ENCODE results near the gene FOXD1. TPM values are rescaled to one million over a fixed set of nuclear protein-coding genes. Genes with fewer than 3 reads are reported as not detected.
A peak's percentile ranks its signal among the peaks of the same experiment; 100 is the strongest.
"Not testable (repeated sequence)": the region's sequence is repeated elsewhere in the genome, so short reads cannot be mapped to it uniquely, and the experiment has no call there.

Gene FOXD1
- total RNA-seq, 2 donors from 2014 or later: 10.2 to 15.8 TPM

DNA sequence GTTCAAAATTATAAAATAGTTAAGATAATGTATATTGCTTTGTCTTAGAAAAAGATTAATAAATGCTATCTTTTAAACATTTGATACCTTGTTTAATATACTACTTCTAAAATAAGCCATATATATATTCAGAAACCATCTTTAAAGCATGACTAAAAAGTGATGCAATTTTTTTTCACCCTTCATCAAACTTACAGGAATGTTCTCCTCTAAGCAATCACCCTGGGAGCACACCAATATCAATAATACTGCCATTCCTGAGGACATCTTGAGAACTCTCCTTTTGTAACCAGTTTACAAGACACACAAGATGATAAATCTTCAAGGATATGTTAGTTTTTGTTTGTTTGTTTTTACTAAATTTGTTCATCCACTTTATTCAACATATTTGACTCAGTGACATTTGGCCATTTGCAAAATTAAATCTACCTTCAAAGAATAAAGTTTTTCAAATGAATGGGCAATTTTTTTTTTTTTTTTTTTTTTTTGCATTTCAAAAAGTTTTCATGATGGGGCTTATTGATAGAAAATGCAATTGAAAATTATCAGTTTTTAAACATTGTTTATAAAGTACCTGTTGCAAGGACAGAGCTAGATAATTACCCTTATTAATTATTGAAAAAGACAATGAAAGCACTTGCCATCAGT, 17.2 kb downstream of the FOXD1 start:
- no peak for DNase-seq (ENCODE audit: low spot score)
- intact Hi-C loops (cut with DNase I): no loop called here

- intact Hi-C loops (cut with DNase I): no loop called here
- DNase-seq (ENCODE audit: low spot score): no peak
These were observed 22.5 kb downstream of the FOXD1 start for GRCh38 chr5:73426034-73426433.

DNA sequence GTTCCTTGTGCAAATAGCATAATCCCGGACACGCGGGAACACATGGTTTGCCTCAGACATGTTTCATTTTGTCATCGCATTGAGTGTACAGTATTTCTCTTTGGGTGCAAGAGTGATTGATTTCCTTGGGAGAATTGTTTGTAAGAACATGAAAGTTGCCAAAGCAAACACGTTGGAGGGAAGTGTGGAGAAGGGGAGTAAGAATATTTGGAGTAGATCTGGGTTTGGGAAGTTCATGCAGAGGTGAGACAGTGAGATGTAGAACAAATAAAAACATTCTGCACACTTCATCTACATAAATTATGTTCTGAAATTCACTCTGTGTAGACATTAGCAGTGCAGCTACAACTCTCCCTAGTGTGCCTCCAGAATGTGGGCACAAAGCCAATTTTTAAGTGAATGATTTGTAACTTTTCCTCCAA, 24.0 kb downstream of the FOXD1 start:
- DNase-seq (ENCODE audit: low spot score): no peak
- intact Hi-C loops (cut with DNase I): no loop called here

GRCh38 chr5:73422164-73422563, 26.4 kb downstream of the FOXD1 start:
- intact Hi-C loops (cut with DNase I): no loop called here
- no peak for DNase-seq (ENCODE audit: low spot score)

- no peak for DNase-seq (ENCODE audit: low spot score)
- intact Hi-C loops (cut with DNase I): no loop called here
These were observed 27.9 kb downstream of the FOXD1 start for GRCh38 chr5:73420666-73421065.

DNA sequence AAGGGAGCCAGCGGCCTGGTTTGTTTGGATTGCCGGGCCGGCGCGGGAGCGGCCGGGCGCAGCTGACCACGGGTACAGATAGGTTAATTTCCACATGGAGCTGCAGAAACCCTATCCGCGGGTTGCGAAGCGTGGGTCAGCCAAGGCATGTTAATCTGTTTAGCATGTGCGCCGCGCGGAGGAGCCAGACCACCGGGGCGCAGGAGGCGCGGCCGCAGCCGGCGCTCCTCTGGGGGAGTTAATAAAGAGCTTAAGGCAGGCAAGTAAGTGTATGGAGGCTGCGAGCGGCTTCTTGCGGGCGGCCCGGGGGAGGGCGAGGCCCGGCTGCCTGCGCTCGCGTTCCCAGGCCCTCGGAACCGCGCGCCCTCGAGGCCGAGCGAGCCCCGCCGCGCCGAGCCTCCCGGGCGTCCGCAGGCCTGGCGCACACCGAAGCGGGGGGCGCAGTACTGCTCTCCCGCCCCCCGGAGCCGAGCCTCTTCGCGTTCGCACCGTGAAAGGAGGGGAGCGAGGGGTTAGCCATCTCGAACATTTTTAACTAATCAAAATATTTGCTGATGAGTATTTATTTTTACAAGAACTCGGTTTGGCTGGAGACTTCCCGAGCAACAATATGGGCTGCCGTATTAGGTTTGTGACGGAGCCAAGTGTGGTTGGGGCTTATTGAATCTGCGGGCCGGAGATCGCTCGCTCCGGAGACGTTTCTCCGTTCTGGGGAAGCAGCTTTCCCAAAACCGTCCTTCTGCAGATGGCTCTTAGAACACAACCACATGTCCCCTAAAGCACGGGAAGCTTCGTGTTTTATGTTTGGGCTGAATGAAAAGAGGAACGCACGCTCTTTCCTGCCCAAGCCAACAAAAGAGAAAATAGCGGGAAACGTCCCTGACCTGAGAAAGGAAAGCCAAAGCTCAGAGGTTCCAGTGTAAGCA, 28.8 kb downstream of the FOXD1 start:
- intact Hi-C loops (cut with DNase I): no loop called here
- peak; percentile 84 for DNase-seq (ENCODE audit: low spot score)

DNA sequence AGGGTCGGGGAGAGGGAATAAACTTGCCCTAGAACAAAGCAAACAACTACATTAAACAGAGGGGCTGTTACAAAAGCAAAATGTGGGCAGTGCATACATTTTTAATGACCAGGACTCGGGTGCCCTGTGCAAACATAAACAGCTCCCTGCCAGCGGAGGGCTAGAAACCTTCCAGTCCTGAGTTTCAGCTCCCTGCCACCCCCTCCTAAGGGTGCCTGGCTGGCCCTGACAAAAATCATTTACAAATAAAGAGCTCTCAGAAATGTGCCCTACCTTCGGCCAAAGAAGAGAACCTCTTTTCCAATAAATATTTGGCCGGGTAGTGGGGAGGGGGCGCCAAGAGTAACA, 29.5 kb downstream of the FOXD1 start:
- intact Hi-C loops (cut with DNase I): no loop called here
- no peak for DNase-seq (ENCODE audit: low spot score)

GRCh38 chr5:73418244-73418691, 30.3 kb downstream of the FOXD1 start:
- peak; percentile 90 for DNase-seq (ENCODE audit: low spot score)
- intact Hi-C loops (cut with DNase I): no loop called here

GRCh38 chr5:73417303-73418034, 31.1 kb downstream of the FOXD1 start:
- intact Hi-C loops (cut with DNase I): no loop called here
- DNase-seq (ENCODE audit: low spot score): no peak

DNA sequence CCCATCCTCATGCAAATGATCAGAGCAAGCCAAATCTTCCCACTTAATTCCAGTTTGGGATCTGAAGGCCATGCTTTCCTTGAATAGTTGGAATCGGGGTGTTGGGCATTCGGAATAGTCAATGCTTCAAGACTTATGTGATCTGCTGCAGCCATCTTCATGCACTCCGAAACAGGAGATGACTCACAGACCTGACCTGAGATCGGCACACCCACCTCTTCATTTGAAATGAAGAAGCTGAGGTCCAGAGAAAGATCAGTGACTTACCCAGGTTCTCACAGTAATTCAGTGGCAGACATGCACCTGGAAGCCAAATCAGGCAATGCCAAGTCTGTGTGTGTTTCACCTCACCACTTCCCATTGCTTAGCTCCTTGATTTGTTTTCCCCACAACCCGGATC, 33.0 kb downstream of the FOXD1 start:
- DNase-seq (ENCODE audit: low spot score): no peak
- intact Hi-C loops (cut with DNase I): no loop called here

DNA sequence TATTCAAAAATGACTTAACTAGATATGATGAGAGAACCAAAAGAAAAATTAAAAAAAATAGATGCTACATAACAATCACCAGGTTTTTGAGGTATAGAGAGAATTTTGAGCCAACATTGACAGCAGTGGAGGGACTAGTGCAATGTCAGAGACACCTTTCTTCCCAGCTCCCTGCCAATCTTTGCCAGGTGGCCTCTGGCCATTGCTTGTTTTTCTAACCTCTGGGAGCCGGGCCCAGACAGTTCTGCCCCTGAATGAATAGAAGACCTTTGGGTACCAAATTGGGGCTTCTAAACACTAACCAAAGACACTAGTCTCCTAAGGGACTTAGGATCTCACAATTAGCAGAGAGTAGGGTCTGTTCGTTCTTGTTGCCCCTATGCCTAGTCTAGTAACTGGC, 33.4 kb downstream of the FOXD1 start:
- intact Hi-C loops (cut with DNase I): no loop called here

DNA sequence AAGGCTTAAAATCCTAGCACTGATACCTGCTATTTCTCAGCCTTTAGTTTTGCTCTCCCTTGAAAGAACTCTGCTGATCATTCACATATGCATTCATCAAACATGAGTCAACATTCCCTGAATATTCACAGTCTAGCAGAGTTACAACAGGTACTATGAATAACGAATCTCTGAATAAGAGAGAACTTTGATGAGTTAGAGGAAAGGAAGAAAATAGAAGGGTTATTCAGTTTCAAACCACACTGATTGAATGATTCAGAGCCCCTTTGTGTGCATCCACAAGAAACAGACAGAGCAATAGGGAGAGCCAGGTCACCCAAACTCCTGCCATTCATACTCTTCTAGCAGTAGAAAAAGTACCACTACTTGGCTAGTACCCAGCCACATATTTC, 36.0 kb downstream of the FOXD1 start:
- intact Hi-C loops (cut with DNase I): no loop called here
- DNase-seq (ENCODE audit: low spot score): no peak

More for the DNA sequence above, 33.4 kb downstream of the FOXD1 start:
- no peak for DNase-seq (ENCODE audit: low spot score)

- DNase-seq (ENCODE audit: low spot score): no peak
- intact Hi-C loops (cut with DNase I): no loop called here
These were observed 36.5 kb downstream of the FOXD1 start for GRCh38 chr5:73411936-73412596.

DNA sequence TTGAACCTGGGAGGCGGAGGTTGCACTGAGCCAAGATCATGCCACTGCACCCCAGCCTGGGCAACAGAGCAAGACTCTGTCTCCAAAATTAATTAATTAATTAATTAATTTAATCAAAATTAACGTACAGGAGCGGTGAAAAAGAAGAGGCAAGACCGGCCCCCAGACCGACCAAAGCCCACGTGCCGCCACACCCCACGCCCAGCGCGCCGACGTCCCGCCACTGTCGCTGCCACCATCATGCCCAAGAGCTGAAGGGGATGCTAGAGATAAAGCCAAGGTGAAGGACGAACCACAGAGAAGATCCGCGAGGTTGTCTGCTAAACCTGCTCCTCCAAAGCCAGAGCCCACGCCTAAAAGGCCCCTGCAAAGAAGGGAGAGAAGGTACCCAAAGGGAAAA, 38.6 kb downstream of the FOXD1 start:
- intact Hi-C loops (cut with DNase I); DNase-seq (ENCODE audit: low spot score): not testable (repeated sequence)

DNA sequence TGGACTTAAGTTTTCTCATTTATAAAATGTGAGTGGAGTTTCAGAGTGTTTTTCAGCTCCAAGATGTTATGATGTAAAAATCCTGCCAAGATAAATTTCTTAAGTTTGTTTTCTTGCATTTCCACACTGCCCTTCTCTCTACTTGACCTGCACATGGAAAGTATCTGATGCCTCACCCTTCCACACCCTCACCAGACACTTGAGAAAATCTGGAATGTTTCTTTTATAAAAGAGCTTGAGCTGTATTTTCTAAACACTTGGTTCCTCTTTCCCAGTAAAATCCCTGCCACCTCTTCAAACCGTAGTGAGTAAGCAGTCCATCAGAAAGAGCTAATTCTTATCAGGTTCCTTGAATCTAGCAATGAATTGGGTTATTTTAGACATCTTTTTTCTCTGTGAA, 42.9 kb downstream of the FOXD1 start:
- no peak for DNase-seq (ENCODE audit: low spot score)
- intact Hi-C loops (cut with DNase I): no loop called here

DNA sequence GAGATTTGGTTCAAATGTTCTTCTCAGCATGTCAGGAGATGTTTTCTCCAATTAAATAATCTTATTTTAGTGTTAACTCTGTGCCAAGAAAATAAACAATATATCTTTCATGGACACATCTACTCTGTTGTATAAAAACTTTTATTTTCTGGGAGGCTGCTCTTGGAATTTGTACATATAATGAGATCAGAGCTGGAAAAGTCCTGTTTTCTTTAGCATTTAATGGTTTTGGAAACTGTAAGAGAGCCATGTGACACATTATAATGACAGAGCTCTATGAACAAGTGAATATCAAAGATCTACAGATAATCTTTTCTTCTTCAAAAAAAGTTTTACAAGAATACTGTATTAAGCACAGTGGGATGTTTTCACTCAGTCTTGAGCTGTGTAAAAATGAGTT, 48.8 kb downstream of the FOXD1 start:
- DNase-seq (ENCODE audit: low spot score): no peak
- intact Hi-C loops (cut with DNase I): no loop called here
